Erythroblast (primary cell): ENCODE data around the gene ITPKA.

Source experiments
- DNase-seq, 2 experiments: peaks; one replicate each; lab custom pipeline; 2025; lab: John Stamatoyannopoulos, UW
- GATA1 ChIP-seq: IDR thresholded peaks from 2 replicates; pipeline ENCODE4 v1.6.1; 2011; ENCODE audit warnings: low read depth, mild to moderate bottlenecking, control low read depth, low read length, moderate library complexity
- POLR2A ChIP-seq: IDR thresholded peaks from 2 replicates; pipeline ENCODE4 v1.6.1; 2011; ENCODE audit warnings: mild to moderate bottlenecking, low read length

The ITPKA gene

DNA sequence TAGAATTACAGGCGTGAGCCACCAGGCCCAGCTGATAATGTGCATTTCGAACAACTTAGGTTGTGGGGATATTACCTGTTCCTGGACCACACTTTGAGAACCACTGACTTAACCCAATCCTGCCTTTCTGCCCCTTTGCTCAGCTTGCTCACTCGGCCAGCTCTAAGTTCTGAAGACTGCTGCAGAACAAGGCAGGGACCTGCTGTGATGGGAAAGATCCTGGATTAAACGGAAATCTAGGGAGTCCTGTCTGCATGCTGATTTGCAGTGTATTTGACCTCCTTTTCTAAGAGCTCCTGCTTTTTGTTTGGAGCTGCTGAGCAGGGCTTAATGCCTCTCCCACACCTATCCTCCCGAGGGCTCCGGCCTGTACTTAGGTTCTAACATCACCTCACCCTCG is 17.1 kb downstream of the ITPKA start:
- DNase-seq = no peak
- TF ChIP-seq GATA1 (no peak), POLR2A (no peak)

DNA sequence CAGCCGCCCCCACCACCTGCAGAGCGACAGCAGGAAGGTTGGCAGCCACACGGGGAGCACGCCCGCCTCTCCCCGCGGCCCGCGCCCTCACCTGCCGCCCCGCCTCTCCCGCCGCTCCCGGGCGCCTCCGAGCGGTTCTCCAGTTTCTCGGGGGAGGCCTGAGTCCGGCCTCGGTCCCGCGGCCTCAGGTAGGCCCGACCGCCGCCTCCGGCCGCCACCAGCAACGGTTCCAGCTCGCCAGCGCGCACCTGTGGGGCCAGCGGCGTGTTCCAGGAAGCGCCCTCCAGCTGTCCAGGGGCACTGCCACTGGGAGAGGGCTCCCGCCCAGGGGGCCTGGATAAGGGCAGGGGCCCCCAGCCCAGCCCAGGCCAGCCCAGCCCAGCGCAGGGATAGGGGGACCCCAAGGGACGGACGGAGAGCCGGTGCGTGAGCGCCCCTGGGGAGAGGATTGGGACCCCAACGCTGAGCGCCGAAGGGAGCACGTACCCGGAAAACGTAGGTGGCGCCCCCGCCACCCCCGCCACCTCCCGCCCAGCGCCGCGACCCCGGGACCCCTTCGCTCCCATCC is 17.7 kb downstream of the ITPKA start:
- TF ChIP-seq GATA1 = no peak
- no peak for TF ChIP-seq POLR2A

DNA sequence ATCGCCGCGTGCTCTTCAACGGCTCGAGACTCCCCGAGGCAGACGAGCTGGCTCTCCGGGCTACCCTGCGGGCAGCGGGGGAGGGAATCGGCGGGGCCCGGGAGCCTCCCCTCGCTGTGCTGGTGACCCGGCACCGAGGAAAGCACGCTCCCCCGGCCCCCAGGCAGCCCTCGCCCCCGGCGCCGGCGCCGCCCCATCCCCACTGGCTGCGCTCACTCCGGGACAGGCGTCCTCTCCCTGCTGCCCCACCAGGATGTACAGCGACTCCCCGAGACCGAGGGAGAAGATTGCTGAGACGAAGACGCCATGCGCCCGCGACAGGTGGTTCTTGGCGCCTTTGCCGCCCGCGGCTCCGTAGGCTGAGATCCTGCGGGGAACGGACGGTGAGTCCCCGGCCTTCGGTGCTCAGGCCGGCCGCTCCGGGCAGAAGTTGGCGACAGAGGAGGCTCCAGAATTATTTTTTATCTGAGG is 18.3 kb downstream of the ITPKA start:
- TF ChIP-seq GATA1 (no peak), POLR2A (no peak)
- DNase-seq = no peak

More for the DNA sequence above, 17.7 kb downstream of the ITPKA start:
- DNase-seq = no peak

DNA sequence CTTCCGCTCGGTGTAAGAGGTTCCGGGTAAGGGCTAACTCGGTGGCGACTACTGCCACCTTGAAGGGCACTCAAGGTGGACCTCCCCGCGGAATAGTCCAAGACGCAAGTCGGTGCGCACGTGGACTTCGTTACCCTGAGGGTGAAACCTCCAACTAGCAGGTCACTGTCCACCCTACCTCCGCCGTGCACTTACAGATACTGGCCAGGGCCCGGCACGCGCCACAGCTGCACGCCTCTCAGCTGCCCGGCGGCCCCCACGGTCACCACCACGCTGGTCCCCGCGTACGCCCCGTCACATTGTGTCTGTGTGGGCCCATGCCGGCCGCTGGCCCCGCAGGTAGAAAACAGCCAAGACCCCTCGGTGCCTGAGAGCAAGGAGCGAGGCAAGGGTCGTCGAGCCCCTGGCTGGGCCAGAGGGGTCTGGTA is 18.9 kb downstream of the ITPKA start:
- DNase-seq = no peak
- TF ChIP-seq GATA1 (no peak), POLR2A (no peak)

DNA sequence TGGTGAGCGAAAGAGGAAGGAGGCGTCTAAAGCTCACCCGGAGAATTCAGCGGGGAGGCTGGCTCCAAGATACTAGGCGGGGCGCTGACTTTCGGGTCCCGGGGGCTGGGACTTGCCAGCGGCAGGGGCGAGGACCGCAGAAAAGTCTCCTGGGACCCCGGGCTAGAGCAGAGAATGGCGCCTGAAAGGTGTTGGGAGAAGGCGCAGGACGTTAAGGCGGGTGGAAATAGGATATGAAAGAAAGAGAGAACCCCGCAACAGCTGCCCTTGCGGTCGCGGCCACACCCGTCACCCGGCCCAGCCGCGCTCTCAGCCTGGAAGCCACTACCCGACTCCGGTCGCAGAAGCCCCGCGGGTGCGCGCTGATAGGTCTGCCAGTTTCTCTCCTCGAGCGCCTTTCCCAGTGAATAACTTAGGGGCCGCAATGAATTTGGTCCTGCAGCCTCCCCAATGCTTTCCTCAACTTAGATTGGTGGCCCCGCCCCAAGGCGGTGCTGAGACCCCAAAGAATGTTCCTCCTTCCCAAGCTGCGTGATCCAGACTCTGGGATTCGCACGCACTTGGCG is 19.3 kb downstream of the ITPKA start:
- peak; percentile 33 to 36 for DNase-seq
- TF ChIP-seq POLR2A (no peak), GATA1 (no peak)

DNA sequence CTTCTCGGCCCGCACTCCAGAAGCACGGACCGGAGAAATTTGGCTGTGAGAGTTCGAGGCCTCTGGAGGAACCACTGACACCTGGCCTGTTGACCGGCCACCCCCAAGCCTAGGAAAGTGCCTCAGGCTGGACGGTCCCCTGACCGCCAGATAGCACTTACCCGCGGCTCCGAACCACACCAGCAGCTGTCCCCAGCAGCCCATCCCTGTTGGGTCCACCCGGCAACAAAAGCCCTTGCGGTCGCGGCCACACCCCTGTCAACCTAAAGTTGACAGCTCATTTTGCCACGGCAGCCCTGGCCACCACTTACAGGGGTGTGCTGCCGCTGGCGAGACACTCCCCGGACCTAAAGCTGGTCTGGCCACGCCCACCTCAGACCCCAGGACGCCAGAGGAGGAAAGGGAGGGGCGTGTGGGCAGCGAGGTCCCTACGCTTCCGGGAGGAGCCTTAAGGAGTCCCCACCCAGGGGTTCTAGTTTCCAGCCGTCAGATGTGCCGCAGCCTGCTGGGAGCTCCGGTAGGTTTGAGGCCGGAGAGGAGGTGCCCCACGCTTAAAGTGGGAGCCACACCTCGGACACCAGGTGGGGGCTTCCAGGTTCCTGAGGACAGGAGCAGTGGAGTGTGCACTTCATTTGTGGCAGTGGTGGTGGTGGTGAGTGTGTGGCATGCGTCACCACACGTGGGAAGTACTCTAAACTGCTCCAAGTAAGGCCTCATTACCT is 20.0 kb downstream of the ITPKA start, which contains the start of gene LTK:
TSS of gene LTK (minus strand) at position 322 of the 722 bp plus-strand sequence. CDS start at position 204, 118 bp downstream.
- DNase-seq = peak; percentile 27 to 46
- TF ChIP-seq POLR2A = no peak
- TF ChIP-seq GATA1 = no peak

DNA sequence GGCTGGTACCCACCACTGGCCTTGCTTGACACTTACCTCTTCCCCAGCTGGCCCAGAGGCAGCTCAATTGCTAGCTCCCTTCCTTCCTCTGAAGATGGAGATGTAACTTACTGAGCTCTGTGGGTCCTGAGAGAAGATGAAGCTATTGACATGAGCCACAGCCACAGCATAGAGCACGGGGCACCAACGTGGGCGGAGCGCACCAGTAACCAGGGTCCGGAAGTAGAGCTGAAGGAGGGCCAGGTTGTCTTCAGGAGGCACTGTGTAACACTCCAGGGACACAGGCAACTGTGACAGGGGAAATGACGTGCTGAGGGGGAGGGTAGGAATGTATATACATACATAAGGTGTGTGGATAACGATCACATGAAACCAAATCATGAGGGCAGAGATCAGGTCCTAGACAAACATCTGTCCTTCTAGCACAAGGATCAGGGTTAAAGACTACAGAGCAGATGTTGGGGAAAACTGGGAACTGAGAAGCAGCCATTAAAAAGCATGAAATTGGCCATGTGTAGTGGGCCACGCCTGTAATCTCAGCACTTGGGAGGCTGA is 24.3 kb downstream of the ITPKA start:
- no peak for DNase-seq
- TF ChIP-seq GATA1 (no peak), POLR2A (no peak)

DNA sequence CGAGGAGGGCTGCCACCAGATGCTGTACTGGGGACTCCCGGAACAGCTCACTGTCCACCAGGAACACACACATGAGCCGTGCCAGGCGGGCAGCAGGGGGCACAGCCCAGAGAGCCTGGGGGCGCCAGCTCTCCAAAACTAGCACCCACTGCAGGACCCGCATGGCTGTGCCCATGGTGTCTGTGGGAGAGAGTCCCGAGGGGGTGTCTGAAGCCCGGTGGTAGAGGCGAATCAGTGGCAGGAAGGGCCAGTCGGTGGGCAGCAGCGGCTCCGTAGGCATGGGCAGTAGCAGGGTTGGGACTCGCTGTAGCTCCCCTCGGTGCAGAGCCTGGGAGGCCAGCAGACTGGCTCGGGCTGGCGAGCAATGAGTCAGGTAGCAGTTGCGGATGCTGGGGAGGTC is 27.0 kb downstream of the ITPKA start:
- no peak for DNase-seq
- no peak for TF ChIP-seq GATA1
- TF ChIP-seq POLR2A = no peak

DNA sequence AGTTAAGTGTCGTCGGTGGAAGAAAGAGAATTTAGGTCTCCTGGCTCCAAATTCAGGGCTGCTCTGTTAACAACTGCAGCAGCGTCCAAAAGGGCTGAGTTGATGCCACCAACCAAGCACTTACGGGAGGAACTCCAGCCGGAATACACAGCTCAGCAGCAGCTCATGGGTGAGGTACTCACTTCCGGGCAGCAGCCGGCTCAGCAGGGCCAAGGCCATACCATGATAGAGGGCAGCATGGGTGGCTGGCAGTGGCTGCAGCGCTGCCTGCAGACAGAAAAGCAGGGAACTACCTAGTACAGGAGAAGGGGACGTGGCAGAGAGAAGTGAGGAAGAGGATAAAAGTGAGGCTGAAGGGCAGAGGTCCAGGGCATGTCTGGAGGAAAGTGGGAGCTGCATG is 27.9 kb downstream of the ITPKA start:
- DNase-seq = no peak
- no peak for TF ChIP-seq POLR2A
- no peak for TF ChIP-seq GATA1

DNA sequence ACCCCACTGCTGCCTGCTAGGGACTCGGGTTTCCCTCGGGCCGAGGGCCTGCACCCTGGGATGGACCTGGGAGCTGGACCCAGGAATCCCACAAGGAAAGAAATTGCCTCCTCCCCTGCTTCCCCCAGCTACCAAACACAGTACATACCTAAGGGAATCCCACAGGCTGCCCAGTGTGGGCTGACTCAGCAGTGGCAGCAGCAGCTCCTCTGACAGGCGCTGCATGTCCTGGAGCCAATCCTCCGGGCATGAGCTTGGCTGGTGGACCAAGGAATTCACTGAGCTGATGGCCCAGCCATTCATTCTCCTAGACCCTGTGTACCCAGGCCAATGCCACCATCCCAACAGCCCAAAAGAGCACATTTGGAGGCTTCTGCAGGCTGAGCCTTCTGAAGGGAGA is 29.4 kb downstream of the ITPKA start:
- TF ChIP-seq POLR2A (no peak), GATA1 (no peak)
- no peak for DNase-seq

DNA sequence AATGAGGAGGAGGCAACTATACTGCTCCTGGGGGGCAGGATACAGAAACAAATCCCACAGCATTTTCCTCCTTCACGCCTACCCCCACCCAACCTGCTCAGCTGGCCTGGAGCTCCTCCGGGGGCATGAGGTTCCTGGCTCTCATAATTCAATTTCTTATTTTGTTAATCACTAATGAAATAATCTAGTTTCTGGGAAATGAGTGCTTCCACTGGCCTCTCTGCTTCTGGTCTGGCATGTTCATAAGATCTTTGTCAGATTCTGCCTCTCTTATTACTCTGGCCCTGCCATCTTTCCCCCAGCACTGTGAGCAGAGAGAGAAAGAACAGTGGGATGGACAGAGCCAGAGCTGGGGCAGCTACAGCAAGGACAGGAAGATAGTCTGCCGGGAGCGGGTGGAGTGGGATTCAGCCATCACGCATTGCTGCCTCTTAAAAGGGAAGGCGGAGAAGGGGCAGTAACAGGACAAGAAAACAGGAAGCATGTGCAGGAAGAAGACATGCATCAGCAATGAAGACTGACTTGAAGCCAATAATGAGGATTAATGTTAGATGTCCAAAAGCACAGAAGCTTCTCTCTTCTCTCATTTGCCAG is 36.8 kb downstream of the ITPKA start:
- DNase-seq = no peak
- TF ChIP-seq POLR2A = no peak
- TF ChIP-seq GATA1 = no peak

DNA sequence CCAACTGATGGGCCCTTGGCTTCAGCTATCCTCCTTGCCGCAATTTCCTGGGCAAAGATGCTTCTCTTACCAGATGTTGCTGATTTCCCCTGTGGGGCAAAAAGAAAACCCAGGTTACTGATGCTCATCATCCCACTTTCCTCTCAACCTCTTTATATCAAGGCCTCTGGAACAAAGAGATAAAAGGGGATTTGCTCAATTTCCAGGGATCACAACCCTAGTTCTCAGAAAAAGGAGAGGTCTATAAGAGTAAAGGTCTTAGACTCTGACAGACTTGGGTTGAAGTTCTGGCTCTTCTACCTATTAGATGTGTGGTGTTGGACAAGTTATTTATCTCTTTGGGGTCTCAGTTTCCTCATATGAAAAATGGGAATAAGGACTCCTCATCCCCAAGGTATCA is 41.9 kb downstream of the ITPKA start:
- no peak for TF ChIP-seq POLR2A
- peak in 1 of 2 experiments; percentile 25 for DNase-seq

DNA sequence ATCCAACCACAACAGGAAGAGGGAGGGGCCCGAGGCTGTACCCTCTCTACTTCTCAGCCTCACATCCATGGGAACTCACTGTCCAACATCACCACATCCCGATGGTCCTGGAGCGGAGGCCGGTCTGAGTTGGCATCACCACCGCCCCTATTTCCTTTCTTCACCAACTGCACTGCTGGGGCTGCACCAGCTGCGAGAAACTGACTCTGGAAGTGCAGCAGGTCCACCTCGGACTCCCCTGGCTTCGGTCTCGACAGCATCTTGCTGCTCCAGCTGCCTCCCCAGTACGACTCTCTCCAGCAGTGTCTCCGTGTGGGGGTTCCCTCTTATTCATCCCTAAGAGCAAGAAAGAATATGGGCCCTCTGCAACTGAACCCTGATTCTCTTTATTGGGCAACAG is 43.2 kb downstream of the ITPKA start:
- no peak for DNase-seq
- TF ChIP-seq GATA1 (no peak), POLR2A (no peak)

DNA sequence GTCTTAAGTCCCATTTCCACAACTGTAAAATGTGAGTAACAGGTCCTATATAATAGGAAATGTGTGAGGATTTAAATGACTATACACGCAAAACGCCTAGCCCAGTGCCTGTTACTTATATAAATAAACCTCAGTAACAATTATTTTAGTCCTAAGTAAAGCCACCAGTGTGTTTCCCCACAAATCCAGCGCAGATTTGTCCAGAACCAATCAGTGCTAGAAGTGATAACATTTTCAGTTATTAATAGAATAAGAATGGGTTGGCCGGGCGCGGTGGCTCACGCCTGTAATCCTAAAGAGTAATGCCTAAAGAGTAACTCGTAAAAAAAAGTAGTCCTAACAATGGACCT is 49.8 kb downstream of the ITPKA start:
- no peak for TF ChIP-seq POLR2A
- TF ChIP-seq GATA1 = no peak
- DNase-seq = no peak
